Measurements from ENCODE around the gene TELO2.

DNA sequence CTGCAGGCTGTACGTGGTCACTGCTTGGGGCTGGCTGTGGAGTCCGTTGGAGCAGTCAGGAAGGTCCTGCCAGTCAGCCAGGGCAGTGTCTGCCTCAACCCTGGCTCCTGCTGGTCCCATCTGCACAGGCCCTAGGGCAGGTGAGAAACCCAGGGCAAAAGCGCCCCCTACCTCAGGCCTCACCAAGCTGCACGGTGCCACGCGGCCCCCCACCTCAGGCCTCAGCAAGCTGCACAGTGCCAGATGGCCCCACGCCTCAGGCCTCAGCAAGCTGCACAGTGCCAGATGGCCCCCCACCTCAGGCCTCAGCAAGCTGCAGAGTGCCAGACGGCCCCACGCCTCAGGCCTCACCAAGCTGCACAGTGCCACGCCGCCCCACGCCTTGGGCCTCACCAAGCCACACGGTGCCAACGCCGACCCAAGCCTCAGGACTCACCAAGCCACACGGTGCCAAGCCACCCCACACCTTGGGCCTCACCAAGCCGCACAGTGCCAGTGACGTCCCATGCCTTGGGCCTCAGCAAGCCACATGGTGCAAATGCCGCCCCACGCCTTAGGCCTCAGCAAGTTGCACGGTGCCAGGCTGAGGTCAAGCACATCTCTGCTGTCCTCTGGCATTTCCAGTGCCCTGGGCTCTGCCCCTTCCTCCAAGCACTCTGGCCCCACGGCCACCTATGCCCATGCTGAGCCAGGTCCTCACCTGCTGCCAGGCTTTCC lies 45.8 kb downstream of the TELO2 start:
- TF ChIP-seq, protein P1, sequence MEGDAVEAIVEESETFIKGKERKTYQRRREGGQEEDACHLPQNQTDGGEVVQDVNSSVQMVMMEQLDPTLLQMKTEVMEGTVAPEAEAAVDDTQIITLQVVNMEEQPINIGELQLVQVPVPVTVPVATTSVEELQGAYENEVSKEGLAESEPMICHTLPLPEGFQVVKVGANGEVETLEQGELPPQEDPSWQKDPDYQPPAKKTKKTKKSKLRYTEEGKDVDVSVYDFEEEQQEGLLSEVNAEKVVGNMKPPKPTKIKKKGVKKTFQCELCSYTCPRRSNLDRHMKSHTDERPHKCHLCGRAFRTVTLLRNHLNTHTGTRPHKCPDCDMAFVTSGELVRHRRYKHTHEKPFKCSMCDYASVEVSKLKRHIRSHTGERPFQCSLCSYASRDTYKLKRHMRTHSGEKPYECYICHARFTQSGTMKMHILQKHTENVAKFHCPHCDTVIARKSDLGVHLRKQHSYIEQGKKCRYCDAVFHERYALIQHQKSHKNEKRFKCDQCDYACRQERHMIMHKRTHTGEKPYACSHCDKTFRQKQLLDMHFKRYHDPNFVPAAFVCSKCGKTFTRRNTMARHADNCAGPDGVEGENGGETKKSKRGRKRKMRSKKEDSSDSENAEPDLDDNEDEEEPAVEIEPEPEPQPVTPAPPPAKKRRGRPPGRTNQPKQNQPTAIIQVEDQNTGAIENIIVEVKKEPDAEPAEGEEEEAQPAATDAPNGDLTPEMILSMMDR (tag by site-specific recombination; IDR thresholded peaks at IDR 0.05) = 0 out of 2 replicates have a peak, but pooled peaks have one; percentile 26
- TF ChIP-seq, protein P2, sequence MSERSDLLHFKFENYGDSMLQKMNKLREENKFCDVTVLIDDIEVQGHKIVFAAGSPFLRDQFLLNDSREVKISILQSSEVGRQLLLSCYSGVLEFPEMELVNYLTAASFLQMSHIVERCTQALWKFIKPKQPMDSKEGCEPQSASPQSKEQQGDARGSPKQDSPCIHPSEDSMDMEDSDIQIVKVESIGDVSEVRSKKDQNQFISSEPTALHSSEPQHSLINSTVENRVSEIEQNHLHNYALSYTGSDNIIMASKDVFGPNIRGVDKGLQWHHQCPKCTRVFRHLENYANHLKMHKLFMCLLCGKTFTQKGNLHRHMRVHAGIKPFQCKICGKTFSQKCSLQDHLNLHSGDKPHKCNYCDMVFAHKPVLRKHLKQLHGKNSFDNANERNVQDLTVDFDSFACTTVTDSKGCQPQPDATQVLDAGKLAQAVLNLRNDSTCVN (tag by site-specific recombination; optimal IDR thresholded peaks at IDR 0.05) = no peak
- TF ChIP-seq ZEB2 (tag by site-specific recombination; IDR thresholded peaks at IDR 0.05) (no peak), ZNF747 (tag by site-specific recombination; IDR thresholded peaks at IDR 0.05) (no peak), BCL11A (tag by site-specific recombination; IDR thresholded peaks at IDR 0.05; ENCODE audit: low read depth) (no peak), ZNF121 (tag by site-specific recombination; IDR thresholded peaks at IDR 0.05) (no peak), HOXA7 (CRISPR knock-in tag; IDR thresholded peaks at IDR 0.05; ENCODE audit: borderline replicate concordance) (no peak), ZNF404 (tag by site-specific recombination; IDR thresholded peaks at IDR 0.05) (no peak), KLF10 (tag by site-specific recombination; IDR thresholded peaks at IDR 0.05) (no peak)
- TF ChIP-seq, protein P3, sequence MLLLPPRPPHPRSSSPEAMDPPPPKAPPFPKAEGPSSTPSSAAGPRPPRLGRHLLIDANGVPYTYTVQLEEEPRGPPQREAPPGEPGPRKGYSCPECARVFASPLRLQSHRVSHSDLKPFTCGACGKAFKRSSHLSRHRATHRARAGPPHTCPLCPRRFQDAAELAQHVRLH (tag by site-specific recombination; IDR thresholded peaks at IDR 0.05) = no peak
- TF ChIP-seq, protein P4, sequence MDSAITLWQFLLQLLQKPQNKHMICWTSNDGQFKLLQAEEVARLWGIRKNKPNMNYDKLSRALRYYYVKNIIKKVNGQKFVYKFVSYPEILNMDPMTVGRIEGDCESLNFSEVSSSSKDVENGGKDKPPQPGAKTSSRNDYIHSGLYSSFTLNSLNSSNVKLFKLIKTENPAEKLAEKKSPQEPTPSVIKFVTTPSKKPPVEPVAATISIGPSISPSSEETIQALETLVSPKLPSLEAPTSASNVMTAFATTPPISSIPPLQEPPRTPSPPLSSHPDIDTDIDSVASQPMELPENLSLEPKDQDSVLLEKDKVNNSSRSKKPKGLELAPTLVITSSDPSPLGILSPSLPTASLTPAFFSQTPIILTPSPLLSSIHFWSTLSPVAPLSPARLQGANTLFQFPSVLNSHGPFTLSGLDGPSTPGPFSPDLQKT (IDR thresholded peaks at IDR 0.05; ENCODE audit: borderline replicate concordance, low read depth, low read length) = no peak
